ENCODE results near the gene PSEN2.

The PSEN2 gene

DNA sequence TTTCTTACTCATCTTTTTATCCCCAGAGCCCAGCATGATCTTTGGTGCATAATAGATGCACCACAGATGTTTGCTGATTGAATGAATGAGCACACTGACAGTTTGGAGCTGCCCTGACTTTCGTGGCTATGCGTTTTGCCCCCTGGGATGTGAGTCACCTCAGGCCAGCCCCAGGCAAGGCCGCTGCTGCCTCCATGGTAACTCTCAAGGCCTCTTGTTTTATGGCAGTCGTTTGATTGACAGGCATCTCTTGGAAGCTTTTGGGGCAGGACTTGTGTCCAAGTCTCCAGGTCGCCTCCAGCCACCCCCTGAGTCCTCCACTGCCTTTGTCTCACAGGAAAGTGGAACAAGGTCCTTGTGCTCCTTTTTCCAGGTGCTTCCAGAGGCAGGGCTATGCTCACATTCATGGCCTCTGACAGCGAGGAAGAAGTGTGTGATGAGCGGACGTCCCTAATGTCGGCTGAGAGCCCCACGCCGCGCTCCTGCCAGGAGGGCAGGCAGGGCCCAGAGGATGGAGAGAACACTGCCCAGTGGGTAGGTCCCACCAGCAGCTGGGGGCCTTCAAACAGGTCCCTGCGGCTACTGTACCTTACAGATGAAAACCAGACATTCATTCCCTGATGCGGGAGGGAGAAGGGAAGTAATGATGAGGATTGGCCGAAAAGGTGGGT lies 11.2 kb downstream of the PSEN2 start:
- TF ChIP-seq, protein P1, sequence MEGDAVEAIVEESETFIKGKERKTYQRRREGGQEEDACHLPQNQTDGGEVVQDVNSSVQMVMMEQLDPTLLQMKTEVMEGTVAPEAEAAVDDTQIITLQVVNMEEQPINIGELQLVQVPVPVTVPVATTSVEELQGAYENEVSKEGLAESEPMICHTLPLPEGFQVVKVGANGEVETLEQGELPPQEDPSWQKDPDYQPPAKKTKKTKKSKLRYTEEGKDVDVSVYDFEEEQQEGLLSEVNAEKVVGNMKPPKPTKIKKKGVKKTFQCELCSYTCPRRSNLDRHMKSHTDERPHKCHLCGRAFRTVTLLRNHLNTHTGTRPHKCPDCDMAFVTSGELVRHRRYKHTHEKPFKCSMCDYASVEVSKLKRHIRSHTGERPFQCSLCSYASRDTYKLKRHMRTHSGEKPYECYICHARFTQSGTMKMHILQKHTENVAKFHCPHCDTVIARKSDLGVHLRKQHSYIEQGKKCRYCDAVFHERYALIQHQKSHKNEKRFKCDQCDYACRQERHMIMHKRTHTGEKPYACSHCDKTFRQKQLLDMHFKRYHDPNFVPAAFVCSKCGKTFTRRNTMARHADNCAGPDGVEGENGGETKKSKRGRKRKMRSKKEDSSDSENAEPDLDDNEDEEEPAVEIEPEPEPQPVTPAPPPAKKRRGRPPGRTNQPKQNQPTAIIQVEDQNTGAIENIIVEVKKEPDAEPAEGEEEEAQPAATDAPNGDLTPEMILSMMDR (IDR thresholded peaks at IDR 0.05; ENCODE audit: insufficient read depth, low read depth, low read length, missing control alignments) = no peak
- no peak for DNase-seq (ENCODE audit: low read depth)

GRCh38 chr1:226882187-226882586 lies 11.8 kb downstream of the PSEN2 start:
- peak; percentile 45 for DNase-seq (ENCODE audit: low read depth)
- TF ChIP-seq, protein P1 (IDR thresholded peaks at IDR 0.05; ENCODE audit: insufficient read depth, low read depth, low read length, missing control alignments) = no peak
- H3K4me3 ChIP-seq (ENCODE audit: low read depth, low read length) = peak overlapping the region; percentile 3

More for the DNA sequence above, 11.2 kb downstream of the PSEN2 start:
- no peak overlapping the region for H3K4me3 ChIP-seq (ENCODE audit: low read depth, low read length)

DNA sequence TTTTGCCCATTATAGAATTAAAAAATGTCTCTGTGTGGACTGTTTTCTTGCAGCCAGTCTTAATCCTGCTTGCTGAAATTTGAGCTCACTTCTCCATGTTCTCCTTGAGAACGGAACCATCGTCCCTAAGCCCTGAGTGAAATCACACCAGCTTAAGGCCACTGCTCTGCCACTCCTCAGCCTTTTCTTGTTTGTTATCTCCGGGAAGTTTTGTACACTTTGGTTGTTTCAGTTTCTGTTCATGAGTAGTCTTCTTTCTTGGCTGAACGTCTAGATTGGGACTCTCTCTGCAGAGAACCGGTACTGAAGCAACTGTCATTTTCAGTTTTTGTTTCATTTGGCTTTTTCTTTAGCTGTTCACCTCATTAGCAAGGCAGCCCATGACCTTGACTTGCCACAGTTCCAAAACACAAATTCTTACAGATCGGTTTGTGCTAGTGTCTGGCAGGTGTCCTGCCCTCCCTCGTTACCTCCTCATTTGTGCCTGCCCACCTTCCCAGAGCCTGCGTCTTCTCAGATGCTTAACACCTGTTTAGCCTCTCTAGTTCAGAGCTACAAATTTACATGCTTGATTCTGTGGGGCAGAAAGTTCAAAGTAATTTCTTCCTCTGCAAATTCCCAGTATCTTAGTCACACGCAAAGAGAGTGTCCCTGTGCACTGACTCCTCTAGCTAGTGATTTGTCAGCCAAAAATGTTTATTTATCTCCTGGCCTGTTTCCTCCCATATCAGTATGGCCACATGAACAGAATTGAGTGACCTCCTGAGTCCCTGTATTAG lies 12.4 kb downstream of the PSEN2 start:
- TF ChIP-seq, protein P1 (IDR thresholded peaks at IDR 0.05; ENCODE audit: insufficient read depth, low read depth, low read length, missing control alignments) = no peak
- peak overlapping the region; percentile 32 for H3K4me3 ChIP-seq (ENCODE audit: low read depth, low read length)
- DNase-seq (ENCODE audit: low read depth) = peak; percentile 90

DNA sequence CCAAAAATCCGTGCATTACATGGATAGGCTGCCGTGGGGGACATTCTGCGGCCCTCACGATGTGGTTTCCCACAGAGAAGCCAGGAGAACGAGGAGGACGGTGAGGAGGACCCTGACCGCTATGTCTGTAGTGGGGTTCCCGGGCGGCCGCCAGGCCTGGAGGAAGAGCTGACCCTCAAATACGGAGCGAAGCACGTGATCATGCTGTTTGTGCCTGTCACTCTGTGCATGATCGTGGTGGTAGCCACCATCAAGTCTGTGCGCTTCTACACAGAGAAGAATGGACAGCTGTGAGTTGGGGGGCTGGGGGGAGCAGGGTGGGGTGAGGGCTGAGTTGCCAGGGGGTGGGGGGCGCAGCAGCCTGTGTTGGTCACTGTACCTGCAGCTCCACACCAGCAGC lies 13.2 kb downstream of the PSEN2 start:
- no peak for DNase-seq (ENCODE audit: low read depth)
- H3K4me3 ChIP-seq (ENCODE audit: low read depth, low read length) = no peak overlapping the region
- TF ChIP-seq, protein P1 (IDR thresholded peaks at IDR 0.05; ENCODE audit: insufficient read depth, low read depth, low read length, missing control alignments) = no peak

- no peak overlapping the region for H3K4me3 ChIP-seq (ENCODE audit: low read depth, low read length)
- DNase-seq (ENCODE audit: low read depth) = peak; percentile 21
- TF ChIP-seq, protein P1 (IDR thresholded peaks at IDR 0.05; ENCODE audit: insufficient read depth, low read depth, low read length, missing control alignments) = no peak
Measured at GRCh38 chr1:226884116-226884625, 13.8 kb downstream of the PSEN2 start.

DNA sequence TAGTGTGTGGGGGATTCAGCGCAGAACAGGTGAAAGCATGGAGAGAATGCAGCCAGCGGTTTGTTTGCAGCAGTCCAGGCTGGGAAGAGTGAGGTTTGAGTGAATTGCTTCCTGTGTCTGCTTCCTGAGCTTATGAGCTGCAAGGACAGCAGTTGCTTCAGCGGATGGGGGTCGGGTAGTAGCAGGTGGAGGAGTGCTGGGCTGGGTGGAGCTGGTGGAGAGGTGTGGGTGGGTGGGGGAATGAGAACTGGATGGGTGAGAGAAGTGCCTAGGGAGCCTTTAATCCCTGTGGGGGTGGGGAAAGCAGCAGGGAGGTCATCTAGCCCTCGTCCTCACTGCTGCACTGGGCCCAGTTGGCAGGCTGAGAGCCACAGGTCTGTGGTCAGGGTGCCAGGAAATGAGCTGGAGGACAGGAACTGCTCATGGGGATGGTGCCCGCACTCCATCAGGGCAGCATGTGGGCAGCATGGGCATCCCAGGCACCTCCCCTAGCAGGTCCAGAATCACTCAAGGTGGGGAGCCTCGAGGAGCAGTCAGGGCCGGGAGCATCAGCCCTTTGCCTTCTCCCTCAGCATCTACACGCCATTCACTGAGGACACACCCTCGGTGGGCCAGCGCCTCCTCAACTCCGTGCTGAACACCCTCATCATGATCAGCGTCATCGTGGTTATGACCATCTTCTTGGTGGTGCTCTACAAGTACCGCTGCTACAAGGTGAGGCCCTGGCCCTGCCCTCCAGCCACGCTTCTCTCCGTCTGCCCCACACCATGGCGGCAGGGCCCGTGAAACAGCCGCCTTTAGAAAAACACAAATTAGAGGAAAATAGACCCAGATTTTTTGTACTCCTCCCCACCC lies 14.8 kb downstream of the PSEN2 start:
- TF ChIP-seq, protein P1 (IDR thresholded peaks at IDR 0.05; ENCODE audit: insufficient read depth, low read depth, low read length, missing control alignments) = no peak
- no peak for DNase-seq (ENCODE audit: low read depth)
- no peak overlapping the region for H3K4me3 ChIP-seq (ENCODE audit: low read depth, low read length)

Measured in GM12865 (cell line).